ENCODE results near the gene ADGRB2.

ADGRB2 gene

GRCh38 chr1:31800674-31800967 is 36.5 kb upstream of the ADGRB2 start:
- Histone ChIP-seq H3K4me1 (peaks cover 0 to 13% (median 4%) of the 10 kb centered on the region in 4 donors), H3K27ac (no peak overlapping the region), H3K9me3 (no peaks in the 10 kb centered on the region), H3K4me3 (no peak overlapping the region), H3K27me3 (peaks cover 0 to 19% of the 10 kb centered on the region in 2 donors), H3K36me3 (no peaks in the 10 kb centered on the region)
- no peak for TF ChIP-seq CTCF (IDR thresholded peaks at IDR 0.05)
- intact Hi-C loops (cut with DNase I; ENCODE audit: low total_unique reads), result no loop called here
- DNase-seq, result peak in 1 of 2 donors; percentile 6

- peaks cover 0 to 19% of the 10 kb centered on the region in 2 donors for H3K27me3 ChIP-seq
- intact Hi-C loops (cut with DNase I; ENCODE audit: low total_unique reads), result loop anchor here (10.0 kb wide), 1 partner anchor 165 kb away; no protein-coding TSS in a partner anchor
- H3K36me3 ChIP-seq, result no peaks in the 10 kb centered on the region
- H3K27ac ChIP-seq, result no peak overlapping the region
- peak in 1 of 2 donors; percentile 8 for DNase-seq
- no peak for TF ChIP-seq CTCF (IDR thresholded peaks at IDR 0.05)
- no peak overlapping the region for H3K4me3 ChIP-seq
- H3K9me3 ChIP-seq, result no peaks in the 10 kb centered on the region
- H3K4me1 ChIP-seq, result peaks cover 0 to 13% (median 4%) of the 10 kb centered on the region in 4 donors
These were observed 35.9 kb upstream of the ADGRB2 start for GRCh38 chr1:31799895-31800673.

GRCh38 chr1:31799196-31799894 is 35.2 kb upstream of the ADGRB2 start:
- no peaks in the 10 kb centered on the region for H3K9me3 ChIP-seq
- TF ChIP-seq CTCF (IDR thresholded peaks at IDR 0.05), result no peak
- intact Hi-C loops (cut with DNase I; ENCODE audit: low total_unique reads), result loop anchor here (10.0 kb wide), 1 partner anchor 165 kb away; no protein-coding TSS in a partner anchor
- peaks cover 0 to 19% of the 10 kb centered on the region in 2 donors for H3K27me3 ChIP-seq
- H3K36me3 ChIP-seq, result no peaks in the 10 kb centered on the region
- peaks cover 0 to 13% (median 4%) of the 10 kb centered on the region in 4 donors for H3K4me1 ChIP-seq
- no peak overlapping the region for H3K4me3 ChIP-seq
- peak; percentile 3 to 50 for DNase-seq
- H3K27ac ChIP-seq, result no peak overlapping the region

- peak; percentile 25 to 65 for DNase-seq
- H3K4me3 ChIP-seq, result no peak overlapping the region
- intact Hi-C loops (cut with DNase I; ENCODE audit: low total_unique reads), result loop anchor here (10.0 kb wide), 1 partner anchor 166 kb away; no protein-coding TSS in a partner anchor
- H3K9me3 ChIP-seq, result no peaks in the 10 kb centered on the region
- peak overlapping the region in 1 of 2 donors; percentile 4 for H3K27ac ChIP-seq
- H3K27me3 ChIP-seq, result peaks cover 0 to 25% of the 10 kb centered on the region in 2 donors
- TF ChIP-seq CTCF (IDR thresholded peaks at IDR 0.05), result no peak
- peaks cover 0 to 13% (median 4%) of the 10 kb centered on the region in 4 donors for H3K4me1 ChIP-seq
- no peaks in the 10 kb centered on the region for H3K36me3 ChIP-seq
These were observed 34.5 kb upstream of the ADGRB2 start for GRCh38 chr1:31798433-31799195.

GRCh38 chr1:31798086-31798432 is 33.9 kb upstream of the ADGRB2 start:
- intact Hi-C loops (cut with DNase I; ENCODE audit: low total_unique reads), result loop anchor here (10.0 kb wide), 1 partner anchor 167 kb away; no protein-coding TSS in a partner anchor
- no peak for TF ChIP-seq CTCF (IDR thresholded peaks at IDR 0.05)
- Histone ChIP-seq H3K36me3 (no peaks in the 10 kb centered on the region), H3K27ac (no peak overlapping the region), H3K9me3 (no peaks in the 10 kb centered on the region), H3K27me3 (peaks cover 0 to 31% of the 10 kb centered on the region in 2 donors), H3K4me1 (peaks cover 0 to 13% (median 4%) of the 10 kb centered on the region in 4 donors), H3K4me3 (no peak overlapping the region)
- peak in 1 of 2 donors; percentile 55 for DNase-seq

Measured in tibial artery (tissue), 4 donors.